Esophagus muscularis mucosa (tissue), 4 donors: ENCODE data around the gene CDC37. TPM values are rescaled to one million over a fixed set of nuclear protein-coding genes. Genes with fewer than 3 reads are reported as not detected.

ENCODE experiments used
- DNase-seq: peaks from one replicate; pipeline ENCODE4 v3.0.0-alpha.2; 2017; ENCODE audit errors: extremely low spot score
- H3K27ac ChIP-seq, 4 donors: fragments of 200-600 bp; sonication (generic); replicated peaks in 1 of 4; 1 replicate in 3 of 4; 2 replicates in 1 of 4; pipeline ENCODE4 v1.5.1; 2016 to 2019; ENCODE audit warnings: mild to moderate bottlenecking in 1 of 4
- H3K27me3 ChIP-seq, 4 donors: fragments of 200-600 bp; sonication (generic); one replicate each; pipeline versions ENCODE4 v1.5.1 to v1.6.0; 2016 to 2019
- H3K36me3 ChIP-seq, 4 donors: fragments of 200-600 bp; sonication (generic); one replicate each; pipeline ENCODE4 v1.5.1; 2016 to 2019
- H3K4me1 ChIP-seq, 4 donors: fragments of 200-600 bp; sonication (generic); one replicate each; pipeline ENCODE4 v1.5.1; 2016 to 2019
- H3K4me3 ChIP-seq, 4 donors: fragments of 200-600 bp; sonication (generic); 1 replicate in 2 of 4; 2 replicates in 2 of 4; pipeline ENCODE4 v1.5.1; 2016 to 2019; ENCODE audit warnings: mild to moderate bottlenecking in 4 of 4, moderate library complexity in 1 of 4
- H3K9me3 ChIP-seq, 4 donors: fragments of 200-600 bp; sonication (generic); 1 replicate in 3 of 4; 2 replicates in 1 of 4; pipeline ENCODE4 v1.5.1; 2016 to 2019
- EP300 ChIP-seq: sonication (generic); formaldehyde crosslinking; IDR thresholded peaks from one replicate; pipeline ENCODE4 v1.6.1; 2017; ENCODE audit warnings: antibody characterized with exemption
- POLR2A ChIP-seq: fragments of 450-650 bp; IDR thresholded peaks from one replicate; pipeline ENCODE4 v1.6.1; 2017; ENCODE audit warnings: antibody characterized with exemption, moderate library complexity, mild to moderate bottlenecking, low read depth
- POLR2AphosphoS5 ChIP-seq, 2 donors: sonication (generic); formaldehyde crosslinking; IDR thresholded peaks; one replicate each; pipeline ENCODE4 v1.6.1; 2017; ENCODE audit warnings: antibody characterized with exemption in 2 of 2
- WGBS: methylation state at CpG from one replicate; pipeline ENCODE4 v1.1.5; 2018; 5-methylcytosine and 5-hydroxymethylcytosine counted together
- intact Hi-C: fragments of 100-400 bp; cut with DNase I; formaldehyde crosslinking; loops from one replicate; pipeline ENCODE4 v1.15.1; 2023
- total RNA-seq, 4 donors: library from RNA; depleted of rRNA; stranded (reverse); fragments of >200 nt; gene quantifications; one replicate each; pipeline versions ENCODE4 v1.1.0 to v1.2.1, GENCODE V29; 2016
- TF ChIP-seq, protein P1 (sequence below), 3 experiments: fragments of 200-600 bp in 2 of 3; fragments of 450-650 bp in 1 of 3; sonication (generic) in 2 of 3; IDR thresholded peaks; one replicate each; pipeline ENCODE4 v1.5.1; 2017 to 2019; ENCODE audit warnings: antibody characterized with exemption in 3 of 3, mild to moderate bottlenecking in 2 of 3, moderate library complexity in 1 of 3

The CDC37 gene
- total RNA-seq, 4 donors from 2014 or later, result 131 to 176 (median 160) TPM

DNA sequence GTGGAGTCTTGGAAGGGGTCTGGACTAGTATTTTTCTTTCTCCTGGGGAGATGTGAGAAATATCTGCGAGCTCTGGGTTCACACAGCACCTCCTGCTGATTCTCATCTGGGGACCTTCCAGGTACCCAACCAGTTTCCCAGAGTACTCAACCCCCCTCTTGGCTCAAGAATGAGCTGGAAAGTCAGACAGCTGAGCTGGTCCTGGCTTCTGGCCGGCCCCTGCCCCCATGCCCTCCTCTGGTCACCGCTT is 14.8 kb upstream of the CDC37 start:
- H3K4me1 ChIP-seq, result peaks cover 37 to 58% (median 44%) of the 10 kb centered on the region in 4 donors
- H3K27ac ChIP-seq, result no peak overlapping the region
- intact Hi-C loops, result no loop called here
- 6% methylated on average over 3 of the region's 3 CpGs for WGBS
- TF ChIP-seq POLR2A, result no peak
- TF ChIP-seq, protein P1, sequence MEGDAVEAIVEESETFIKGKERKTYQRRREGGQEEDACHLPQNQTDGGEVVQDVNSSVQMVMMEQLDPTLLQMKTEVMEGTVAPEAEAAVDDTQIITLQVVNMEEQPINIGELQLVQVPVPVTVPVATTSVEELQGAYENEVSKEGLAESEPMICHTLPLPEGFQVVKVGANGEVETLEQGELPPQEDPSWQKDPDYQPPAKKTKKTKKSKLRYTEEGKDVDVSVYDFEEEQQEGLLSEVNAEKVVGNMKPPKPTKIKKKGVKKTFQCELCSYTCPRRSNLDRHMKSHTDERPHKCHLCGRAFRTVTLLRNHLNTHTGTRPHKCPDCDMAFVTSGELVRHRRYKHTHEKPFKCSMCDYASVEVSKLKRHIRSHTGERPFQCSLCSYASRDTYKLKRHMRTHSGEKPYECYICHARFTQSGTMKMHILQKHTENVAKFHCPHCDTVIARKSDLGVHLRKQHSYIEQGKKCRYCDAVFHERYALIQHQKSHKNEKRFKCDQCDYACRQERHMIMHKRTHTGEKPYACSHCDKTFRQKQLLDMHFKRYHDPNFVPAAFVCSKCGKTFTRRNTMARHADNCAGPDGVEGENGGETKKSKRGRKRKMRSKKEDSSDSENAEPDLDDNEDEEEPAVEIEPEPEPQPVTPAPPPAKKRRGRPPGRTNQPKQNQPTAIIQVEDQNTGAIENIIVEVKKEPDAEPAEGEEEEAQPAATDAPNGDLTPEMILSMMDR (IDR thresholded peaks at IDR 0.05), result no peak
- no peak for TF ChIP-seq POLR2AphosphoS5 (IDR thresholded peaks at IDR 0.05)
- TF ChIP-seq EP300, result no peak
- no peak for DNase-seq
- H3K27me3 ChIP-seq, result peaks cover 14 to 94% (median 68%) of the 10 kb centered on the region in 4 donors
- peaks cover 0 to 6% (median 2%) of the 10 kb centered on the region in 4 donors for H3K9me3 ChIP-seq
- no peak overlapping the region for H3K4me3 ChIP-seq
- H3K36me3 ChIP-seq, result no peaks in the 10 kb centered on the region

DNA sequence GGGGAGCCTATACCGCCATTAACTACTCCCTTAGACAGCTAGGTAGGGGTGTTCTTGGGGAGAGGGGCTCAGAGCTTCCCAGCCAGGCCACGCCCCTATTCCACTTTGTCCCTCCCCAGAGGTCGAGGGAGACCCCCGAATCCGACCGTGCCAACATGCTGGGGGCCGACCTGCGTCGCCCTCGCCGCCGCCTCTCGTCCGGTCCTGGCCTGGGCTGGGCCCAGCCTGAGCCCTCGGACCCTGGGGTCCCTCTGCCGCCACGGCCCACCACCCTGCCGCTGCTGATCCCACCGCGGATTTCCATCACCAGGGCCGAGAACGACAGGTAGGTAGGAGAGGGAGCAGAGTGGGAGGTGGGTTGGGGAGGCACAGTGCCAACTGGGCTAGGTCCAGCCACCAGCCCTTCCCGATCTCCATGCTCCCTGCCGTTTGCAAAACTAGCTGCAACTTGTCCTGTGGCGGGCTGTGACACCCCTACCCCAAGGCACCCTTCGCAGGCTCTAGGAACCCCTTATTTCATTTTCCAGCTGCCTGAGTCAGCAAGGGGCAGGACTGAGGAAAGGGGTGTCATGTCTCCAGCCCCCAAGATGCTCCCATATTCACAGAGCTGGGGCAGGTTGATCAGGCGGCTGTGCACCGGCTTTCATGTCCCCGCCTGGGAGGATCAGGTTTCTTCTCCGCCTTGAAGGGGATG is 14.3 kb upstream of the CDC37 start:
- no peak for TF ChIP-seq EP300
- TF ChIP-seq POLR2A, result no peak
- no peak for TF ChIP-seq POLR2AphosphoS5 (IDR thresholded peaks at IDR 0.05)
- TF ChIP-seq, protein P1 (IDR thresholded peaks at IDR 0.05), result no peak
- intact Hi-C loops, result no loop called here
- Histone ChIP-seq H3K27me3 (peaks cover 14 to 89% (median 64%) of the 10 kb centered on the region in 4 donors), H3K4me3 (no peak overlapping the region), H3K27ac (no peak overlapping the region), H3K4me1 (peaks cover 37 to 58% (median 44%) of the 10 kb centered on the region in 4 donors), H3K9me3 (peaks cover 0 to 6% (median 2%) of the 10 kb centered on the region in 4 donors), H3K36me3 (no peaks in the 10 kb centered on the region)
- WGBS, result 13% methylated on average over 21 of the region's 30 CpGs
- DNase-seq, result no peak

DNA sequence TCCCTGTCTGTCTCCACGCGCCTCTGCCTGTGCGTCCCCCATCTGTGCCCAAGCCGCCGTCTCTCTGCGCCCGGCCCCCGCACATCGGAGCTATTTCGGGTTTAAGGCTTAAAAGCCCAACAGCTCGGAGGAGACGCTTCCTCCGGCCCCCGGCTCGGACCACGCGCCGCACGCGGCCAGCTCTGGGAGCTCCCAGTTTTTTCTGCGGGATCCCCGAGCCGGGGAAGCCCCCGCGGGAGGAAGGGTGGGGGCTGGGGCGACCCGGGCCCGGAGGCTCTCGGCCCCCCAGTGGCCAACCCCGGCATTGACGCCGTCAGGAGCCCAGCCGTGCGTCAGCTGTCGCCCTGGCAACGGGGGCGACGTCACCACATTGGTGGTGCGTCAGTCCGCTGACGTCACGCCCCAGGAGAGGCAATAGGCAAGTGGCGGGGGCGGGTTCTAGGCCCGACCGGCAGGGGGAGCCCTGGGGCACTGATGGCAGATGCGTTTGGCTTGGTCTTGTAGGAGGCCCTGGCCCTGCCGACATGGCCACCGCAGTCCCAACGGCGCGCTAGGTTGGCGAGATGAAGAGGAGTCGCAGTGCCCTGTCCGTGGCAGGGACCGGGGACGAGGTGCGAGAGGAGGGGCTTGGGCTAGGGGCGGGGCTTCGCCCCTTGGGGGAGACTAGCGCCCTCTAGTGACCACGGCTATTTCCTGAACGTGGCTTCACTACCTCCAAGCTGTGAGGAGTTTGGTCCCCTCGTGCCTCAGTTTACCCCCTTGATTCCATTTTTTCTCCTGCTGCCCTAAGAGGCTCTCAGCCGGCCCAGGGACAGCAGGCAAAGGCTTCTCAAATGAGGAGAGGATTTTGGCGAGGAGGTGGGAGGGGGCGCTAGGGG is 13.3 kb upstream of the CDC37 start:
- intact Hi-C loops, result no loop called here
- TF ChIP-seq EP300, result no peak
- no peak for TF ChIP-seq POLR2A
- peak in 1 of 2 donors; percentile 42 for TF ChIP-seq POLR2AphosphoS5 (IDR thresholded peaks at IDR 0.05)
- TF ChIP-seq, protein P1 (IDR thresholded peaks at IDR 0.05), result peak; percentile 48 to 65 (median 49)
- 5% methylated on average over 32 of the region's 67 CpGs for WGBS
- peaks cover 37 to 57% (median 44%) of the 10 kb centered on the region in 4 donors for H3K4me1 ChIP-seq
- H3K27ac ChIP-seq, result no peak overlapping the region
- no peaks in the 10 kb centered on the region for H3K36me3 ChIP-seq
- H3K4me3 ChIP-seq, result peak overlapping the region; percentile 44 to 56 (median 46)
- no peak for DNase-seq
- peaks cover 0 to 6% (median 2%) of the 10 kb centered on the region in 4 donors for H3K9me3 ChIP-seq
- H3K27me3 ChIP-seq, result peaks cover 14 to 82% (median 53%) of the 10 kb centered on the region in 4 donors

DNA sequence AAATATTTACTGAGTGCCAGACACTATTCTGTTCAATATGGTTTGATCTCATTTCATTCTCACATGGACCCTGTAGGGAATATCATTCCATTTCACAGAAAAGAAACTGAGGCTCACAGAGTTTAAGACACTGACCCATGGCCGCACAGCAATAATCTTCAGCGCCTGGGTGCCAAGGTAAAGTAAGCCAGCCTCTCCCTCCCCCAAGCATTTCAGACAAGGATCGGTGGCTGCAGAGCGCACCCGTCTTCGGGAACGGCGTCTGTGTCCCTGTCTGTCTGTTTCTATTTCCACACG is 12.7 kb upstream of the CDC37 start:
- peak overlapping the region; percentile 44 to 56 (median 46) for H3K4me3 ChIP-seq
- H3K4me1 ChIP-seq, result peaks cover 34 to 51% (median 41%) of the 10 kb centered on the region in 4 donors
- TF ChIP-seq EP300 (no peak), POLR2AphosphoS5 (IDR thresholded peaks at IDR 0.05) (no peak), POLR2A (no peak)
- TF ChIP-seq, protein P1 (IDR thresholded peaks at IDR 0.05), result no peak

More for the DNA sequence above, 12.7 kb upstream of the CDC37 start:
- peaks cover 0 to 6% (median 2%) of the 10 kb centered on the region in 4 donors for H3K9me3 ChIP-seq
- H3K27ac ChIP-seq, result no peak overlapping the region
- intact Hi-C loops, result no loop called here
- 7% methylated on average over 8 of the region's 9 CpGs for WGBS
- H3K27me3 ChIP-seq, result peaks cover 13 to 82% (median 48%) of the 10 kb centered on the region in 4 donors
- no peak for DNase-seq
- H3K36me3 ChIP-seq, result no peaks in the 10 kb centered on the region
